OCI-M1 (cell line): ENCODE measurements around the gene PGAM2.
"Not testable (repeated sequence)": the region's sequence is repeated elsewhere in the genome, so short reads cannot be mapped to it uniquely, and the experiment has no call there.

Source experiments
- DNase-seq: peaks from one replicate; lab custom pipeline; 2025; lab: John Stamatoyannopoulos, UW

Gene PGAM2

GRCh38 chr7:44022796-44023467 lies 42.4 kb downstream of the PGAM2 start:
- not testable (repeated sequence) for DNase-seq

GRCh38 chr7:44022069-44022468 lies 43.3 kb downstream of the PGAM2 start:
- not testable (repeated sequence) for DNase-seq

- not testable (repeated sequence) for DNase-seq
Observed at GRCh38 chr7:44019825-44020224, 45.5 kb downstream of the PGAM2 start.

DNA sequence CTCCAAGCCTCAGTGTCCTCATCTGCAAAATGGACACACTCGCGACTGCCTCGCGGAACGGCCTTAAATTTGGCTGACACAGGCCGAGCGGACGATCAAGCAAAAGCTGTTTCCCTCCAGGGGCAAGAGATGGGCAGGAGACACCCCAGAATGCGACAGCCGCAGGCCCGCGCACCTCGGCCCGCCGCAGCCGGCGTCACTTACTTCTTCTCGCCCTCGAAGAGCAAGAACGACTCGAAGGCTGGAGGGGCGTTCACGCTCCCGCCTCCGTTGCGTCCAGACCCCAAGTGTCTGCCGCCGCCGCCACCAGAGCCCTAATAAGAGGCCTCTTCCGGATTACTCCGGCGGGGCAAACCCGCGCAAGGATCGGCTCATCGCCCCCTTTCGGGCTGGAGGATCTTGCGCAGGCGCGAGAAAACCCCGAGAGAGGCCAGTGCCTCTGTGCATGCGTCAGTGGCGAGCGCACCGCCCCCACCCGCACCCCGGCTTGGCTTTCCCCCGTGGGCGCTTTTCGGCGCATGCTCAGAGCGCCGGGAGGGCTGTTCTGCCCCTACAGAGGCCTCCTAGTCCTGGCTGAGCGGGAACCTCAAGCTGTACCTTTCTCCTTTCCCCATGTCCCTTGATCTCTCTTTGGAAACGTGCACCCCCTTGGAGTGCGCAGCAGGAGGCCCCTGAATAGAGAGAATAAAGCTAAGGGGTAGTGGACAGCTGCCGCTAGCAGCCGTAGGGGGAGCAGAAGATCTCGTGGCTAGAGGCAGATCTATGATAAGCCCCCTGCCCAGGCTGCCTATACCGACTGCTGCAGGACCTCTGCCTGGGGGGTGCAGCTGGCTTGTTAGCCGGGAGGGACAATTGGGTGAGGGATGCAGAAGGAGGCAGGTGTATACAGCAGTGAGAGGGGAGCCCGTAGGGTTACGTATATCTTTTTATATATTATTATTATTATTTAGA lies 46.2 kb downstream of the PGAM2 start:
- peak; percentile 95 for DNase-seq

GRCh38 chr7:44015090-44015489 lies 50.3 kb downstream of the PGAM2 start:
- not testable (repeated sequence) for DNase-seq
